ENCODE data around the gene MAP3K12. TPM values are rescaled to one million over a fixed set of nuclear protein-coding genes. Genes with fewer than 3 reads are reported as not detected.
A peak's percentile ranks its signal among the peaks of the same experiment; 100 is the strongest.

The MAP3K12 gene
- total and polyA plus RNA-seq, 2 of the 4 experiments (the other 2 are of a cell fraction), result 29.0 to 52.5 TPM

- Histone ChIP-seq H3K79me1 (ENCODE audit: low read depth in 1 of 2, low read length in 2 of 2) (peaks cover 30 to 80% of the 10 kb centered on the region in 2 experiments; a peak in 3 of 4 replicates), H3K4me2 (ENCODE audit: low read depth, low read length) (peak overlapping the region; percentile 3; the same call in 1 of the 2 replicates), H2AK9ac (replicated peaks; ENCODE audit: low read depth, low read length, poor library complexity) (no peak overlapping the region), H3K9me3 (ENCODE audit: control insufficient read depth, insufficient read depth, low read length) (no peaks in the 10 kb centered on the region), H3K56ac (ENCODE audit: extremely low read depth, insufficient read depth, low read length) (no peak overlapping the region), H2BK15ac (ENCODE audit: low read depth, low read length) (no peak overlapping the region), H2BK5ac (ENCODE audit: low read depth, low read length, poor library complexity, severe bottlenecking) (no peak overlapping the region), H3K27me3 (ENCODE audit: control insufficient read depth, insufficient read depth, low read length) (no peaks in the 10 kb centered on the region), H2BK20ac (ENCODE audit: low read depth, low read length) (no peak overlapping the region), H4K91ac (ENCODE audit: insufficient read depth, low read depth, low read length) (no peak overlapping the region), H2AK5ac (ENCODE audit: low read depth, low read length) (0 out of 2 replicates have a peak overlapping the region, but pooled peaks have one; percentile 27), H2AFZ (replicated peaks; ENCODE audit: low read length, poor library complexity) (no peak overlapping the region), H3K4me1 (ENCODE audit: control insufficient read depth, insufficient read depth, low read length) (peaks cover 28% of the 10 kb centered on the region), H2BK120ac (ENCODE audit: low read depth, low read length) (no peak overlapping the region), H4K5ac (ENCODE audit: low read depth, low read length) (no peak overlapping the region), H3K36me3 (ENCODE audit: control insufficient read depth, insufficient read depth, low read length) (peaks cover 4% of the 10 kb centered on the region; the same call in 1 of the 2 replicates), H3K4ac (ENCODE audit: low read depth, low read length) (no peak overlapping the region), H3K18ac (ENCODE audit: low read depth, low read length) (no peak overlapping the region), H3K23ac (ENCODE audit: low read depth, low read length) (peak overlapping the region; percentile 73; the same call in 1 of the 2 replicates), H3K9ac (ENCODE audit: low read depth, low read length) (no peak overlapping the region), H3K27ac (ENCODE audit: insufficient read depth, low read length) (no peak overlapping the region), H4K8ac (ENCODE audit: low read depth in 2 of 2, low read length in 2 of 2) (no peak overlapping the region), H3K9me1 (ENCODE audit: insufficient read depth, low read length) (peaks cover 50% of the 10 kb centered on the region), H3K14ac (replicated peaks; ENCODE audit: low read depth, low read length) (no peak overlapping the region), H4K20me1 (ENCODE audit: insufficient read depth, low read length) (peaks cover 3% of the 10 kb centered on the region), H3K4me3 (ENCODE audit: insufficient read depth, low read depth, low read length) (no peak overlapping the region)
- POLR2A ChIA-PET (ENCODE audit: unreplicated experiment), result no interaction called here
- WGBS, 2 experiments (ENCODE audit: extremely low coverage in 2 of 2, insufficient read length in 1 of 2), result 75% methylated on average over 1 of the region's 3 CpGs; no CpG with 5 or more reads in 1 of the 2 experiments
- in situ Hi-C loops (cut with MboI; ENCODE audit: low sequenced_read_pairs) (no loop called here), dilution Hi-C loops (cut with HindIII; ENCODE audit: low sequenced_read_pairs, unreplicated experiment) (no loop called here), intact Hi-C loops (cut with micrococcal nuclease) (no loop called here)
- CTCF ChIA-PET, result interaction anchor here (1.0 kb wide), 1 partner anchor 23 kb away, joined by 3 read pairs; no protein-coding TSS in a partner anchor
- ATAC-seq (ENCODE audit: low read depth) (no peak), DNase-seq (no peak)
- BruUV-seq (replicated peaks), result no TSS peak
- no peak for TF ChIP-seq MAFK (IDR thresholded peaks at IDR 0.05; ENCODE audit: low read depth, low read length)
- no peak for TF ChIP-seq MAZ (IDR thresholded peaks at IDR 0.05; ENCODE audit: borderline replicate concordance, low read depth, low read length)
- TF ChIP-seq CHD1 (IDR thresholded peaks at IDR 0.05; ENCODE audit: low read depth, low read length), result no peak
- no peak for TF ChIP-seq USF2 (IDR thresholded peaks at IDR 0.05; ENCODE audit: low read depth, low read length)
- TF ChIP-seq CEBPB (IDR thresholded peaks at IDR 0.05; ENCODE audit: low read depth, low read length), result no peak
- no peak for TF ChIP-seq FOS (IDR thresholded peaks at IDR 0.05; ENCODE audit: low read depth, low read length)
- no peak for TF ChIP-seq RFX5 (IDR thresholded peaks at IDR 0.05; ENCODE audit: low read depth, low read length)
- TF ChIP-seq ELK1 (IDR thresholded peaks at IDR 0.05; ENCODE audit: borderline replicate concordance, low read depth, low read length), result no peak
- TF ChIP-seq CTCF (conservative IDR thresholded peaks at IDR 0.05; ENCODE audit: low read depth, low read length), result no peak
- no peak for TF ChIP-seq RAD21 (IDR thresholded peaks at IDR 0.05; ENCODE audit: low read length)
- no peak for TF ChIP-seq POLR2A (IDR thresholded peaks at IDR 0.05; ENCODE audit: low read depth, low read length)
- TF ChIP-seq SMC3 (IDR thresholded peaks at IDR 0.05; ENCODE audit: low read depth, low read length), result no peak
- TF ChIP-seq NFE2L2 (IDR thresholded peaks at IDR 0.05; ENCODE audit: low read depth, low read length), result no peak
- no peak for TF ChIP-seq RCOR1 (IDR thresholded peaks at IDR 0.05; ENCODE audit: insufficient replicate concordance, low read length)
- no peak for TF ChIP-seq MXI1 (IDR thresholded peaks at IDR 0.05; ENCODE audit: borderline replicate concordance, low read depth, low read length)
- TF ChIP-seq BHLHE40 (IDR thresholded peaks at IDR 0.05; ENCODE audit: low read depth, low read length), result no peak
These were observed 1.8 kb downstream of the MAP3K12 start for GRCh38 chr12:53497461-53497860.

Data from IMR-90 (cell line).